ENCODE measurements around the gene OR52I2. TPM values are rescaled to one million over a fixed set of nuclear protein-coding genes. Genes with fewer than 3 reads are reported as not detected.

The OR52I2 gene
- polyA plus RNA-seq, 2 of the 4 experiments (the other 2 are of a cell fraction): not detected

DNA sequence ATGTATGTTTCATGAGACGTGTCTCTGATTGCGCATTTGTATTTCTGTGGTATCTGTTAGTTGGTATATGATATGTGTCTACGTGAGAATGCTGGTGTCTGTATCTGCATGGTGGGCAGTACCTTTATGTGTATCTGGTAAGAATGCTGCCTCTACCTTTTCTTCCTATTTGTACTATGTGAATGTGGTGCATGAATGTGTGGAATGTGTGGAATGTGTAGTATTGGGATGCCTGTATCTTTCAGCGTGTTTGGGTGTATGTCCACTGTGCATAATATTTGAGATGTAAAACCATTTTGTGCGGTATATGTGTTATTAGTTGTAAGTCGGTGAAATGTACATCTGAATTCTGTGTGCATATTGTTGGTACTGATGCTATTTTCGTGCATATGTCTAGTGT, 60.0 kb downstream of the OR52I2 start:
- H3K4me2 ChIP-seq: no peak overlapping the region
- CTCF ChIA-PET: no interaction called here
- POLR2A ChIA-PET: no interaction called here
- no peak for DNase-seq (ENCODE audit: low read depth in 1 of 2, low spot score in 1 of 2)
- H3K27ac ChIP-seq: no peak overlapping the region
- ATAC-seq: no peak
- TF ChIP-seq, protein P1, sequence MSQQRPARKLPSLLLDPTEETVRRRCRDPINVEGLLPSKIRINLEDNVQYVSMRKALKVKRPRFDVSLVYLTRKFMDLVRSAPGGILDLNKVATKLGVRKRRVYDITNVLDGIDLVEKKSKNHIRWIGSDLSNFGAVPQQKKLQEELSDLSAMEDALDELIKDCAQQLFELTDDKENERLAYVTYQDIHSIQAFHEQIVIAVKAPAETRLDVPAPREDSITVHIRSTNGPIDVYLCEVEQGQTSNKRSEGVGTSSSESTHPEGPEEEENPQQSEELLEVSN (IDR thresholded peaks at IDR 0.05; ENCODE audit: borderline replicate concordance, low read depth): no peak
- no peak for TF ChIP-seq HOXB5 (CRISPR knock-in tag; IDR thresholded peaks at IDR 0.05)
- no peak for TF ChIP-seq HEYL (CRISPR knock-in tag; IDR thresholded peaks at IDR 0.05)
- no peak for TF ChIP-seq EHMT2 (IDR thresholded peaks at IDR 0.05; ENCODE audit: low read depth)
- no peak for TF ChIP-seq RARB (CRISPR knock-in tag; IDR thresholded peaks at IDR 0.05)
- TF ChIP-seq ZNF302 (CRISPR knock-in tag; IDR thresholded peaks at IDR 0.05): no peak
- H3K4me1 ChIP-seq: no peaks in the 10 kb centered on the region
- no peak for FAIRE-seq
- H3K9me3 ChIP-seq: no peaks in the 10 kb centered on the region
- H3K4me3 ChIP-seq: no peak overlapping the region
- WGBS (ENCODE audit: missing lambda C conversion rate): 37% methylated on average over 7 of the region's 7 CpGs

DNA sequence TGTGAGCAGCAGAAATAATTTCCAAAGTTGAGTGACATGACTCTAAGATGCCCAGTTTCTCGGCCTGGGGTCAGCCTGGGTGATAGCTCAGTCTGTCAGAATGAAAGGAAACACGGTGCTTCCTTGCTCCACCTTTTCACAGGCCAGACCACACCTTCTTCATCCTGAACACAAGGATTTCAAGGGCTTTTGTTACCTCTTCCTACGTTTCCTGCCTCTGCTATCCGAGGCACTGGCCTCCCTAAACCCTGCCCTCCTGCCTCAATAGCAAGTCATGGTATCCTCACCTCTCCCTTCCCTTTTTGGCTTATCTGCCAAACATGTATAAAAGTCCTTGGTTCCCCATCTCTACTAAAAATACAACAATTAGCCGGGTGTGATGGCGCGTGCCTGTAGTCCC, 60.5 kb downstream of the OR52I2 start:
- 29% methylated on average over 7 of the region's 7 CpGs for WGBS (ENCODE audit: missing lambda C conversion rate)
- ChIA-PET CTCF (interaction anchor here (0.7 kb wide), 1 partner anchor 337 kb away, joined by 5 read pairs; no protein-coding TSS in a partner anchor), POLR2A (no interaction called here)
- Histone ChIP-seq H3K9me3 (no peaks in the 10 kb centered on the region), H3K4me3 (no peak overlapping the region), H3K4me2 (no peak overlapping the region), H3K4me1 (no peaks in the 10 kb centered on the region), H3K27ac (no peak overlapping the region)
- no peak for FAIRE-seq
- no peak for TF ChIP-seq ZSCAN20 (CRISPR knock-in tag; IDR thresholded peaks at IDR 0.05)
- no peak for TF ChIP-seq ESRRA (IDR thresholded peaks at IDR 0.05; ENCODE audit: borderline replicate concordance, low read length)
- no peak for TF ChIP-seq BHLHE40 (IDR thresholded peaks at IDR 0.05; ENCODE audit: low read depth, low read length)
- no peak for TF ChIP-seq SMC3 (IDR thresholded peaks at IDR 0.05)
- TF ChIP-seq EHMT2 (IDR thresholded peaks at IDR 0.05; ENCODE audit: low read depth): no peak
- DNase-seq (ENCODE audit: low read depth in 1 of 2, low spot score in 1 of 2): no peak
- ATAC-seq: no peak

Other genes starting within 250 kb of the OR52I2 start
- not detected in 2 replicates for gene OR52B4, start 213.4 kb upstream of the OR52I2 start, polyA plus RNA-seq (2011; rRNA removed)
- not detected in 3 replicates for gene OR52B4, start 213.4 kb upstream of the OR52I2 start, polyA plus RNA-seq (2017; fragmentation: RNase III; extraction: RNeasy Plus Mini Kit Qiagen cat#74134 plus additional on column Dnase treatment)
- gene TRIM21, start 188.0 kb upstream of the OR52I2 start, polyA plus RNA-seq (2011; rRNA removed): 15.6 and 19.3 TPM in 2 replicates
- 11.3 to 13.2 TPM (median 11.6 TPM) in 3 replicates for gene TRIM21, start 188.0 kb upstream of the OR52I2 start, polyA plus RNA-seq (2017; fragmentation: RNase III; extraction: RNeasy Plus Mini Kit Qiagen cat#74134 plus additional on column Dnase treatment)
- gene OR52K2, start 132.4 kb upstream of the OR52I2 start, polyA plus RNA-seq (2011; rRNA removed): not detected in 2 replicates
- not detected in 3 replicates for gene OR52K2, start 132.4 kb upstream of the OR52I2 start, polyA plus RNA-seq (2017; fragmentation: RNase III; extraction: RNeasy Plus Mini Kit Qiagen cat#74134 plus additional on column Dnase treatment)
- gene OR52K1, start 99.1 kb upstream of the OR52I2 start, polyA plus RNA-seq (2011; rRNA removed): not detected in 2 replicates
- not detected in 3 replicates for gene OR52K1, start 99.1 kb upstream of the OR52I2 start, polyA plus RNA-seq (2017; fragmentation: RNase III; extraction: RNeasy Plus Mini Kit Qiagen cat#74134 plus additional on column Dnase treatment)
- not detected in 2 replicates for gene OR52M1, start 36.6 kb upstream of the OR52I2 start, polyA plus RNA-seq (2011; rRNA removed)
- gene OR52M1, start 36.6 kb upstream of the OR52I2 start, polyA plus RNA-seq (2017; fragmentation: RNase III; extraction: RNeasy Plus Mini Kit Qiagen cat#74134 plus additional on column Dnase treatment): not detected in 3 replicates
- gene OR52I1, start 12.3 kb downstream of the OR52I2 start, polyA plus RNA-seq (2011; rRNA removed): not detected in 2 replicates
- not detected in 3 replicates for gene OR52I1, start 12.3 kb downstream of the OR52I2 start, polyA plus RNA-seq (2017; fragmentation: RNase III; extraction: RNeasy Plus Mini Kit Qiagen cat#74134 plus additional on column Dnase treatment)
- 9.6 and 11.6 TPM in 2 replicates for gene TRIM68, start 26.5 kb downstream of the OR52I2 start, polyA plus RNA-seq (2011; rRNA removed)
- gene TRIM68, start 26.5 kb downstream of the OR52I2 start, polyA plus RNA-seq (2017; fragmentation: RNase III; extraction: RNeasy Plus Mini Kit Qiagen cat#74134 plus additional on column Dnase treatment): 9.6 to 10.8 TPM (median 9.7 TPM) in 3 replicates
- gene OR51D1, start 55.7 kb downstream of the OR52I2 start, polyA plus RNA-seq (2011; rRNA removed): not detected in 2 replicates
- not detected in 3 replicates for gene OR51D1, start 55.7 kb downstream of the OR52I2 start, polyA plus RNA-seq (2017; fragmentation: RNase III; extraction: RNeasy Plus Mini Kit Qiagen cat#74134 plus additional on column Dnase treatment)
- gene OR51E1, start 62.2 kb downstream of the OR52I2 start, polyA plus RNA-seq (2011; rRNA removed): 0.03 TPM in 1 of 2 replicates, not detected in the other
- gene OR51E1, start 62.2 kb downstream of the OR52I2 start, polyA plus RNA-seq (2017; fragmentation: RNase III; extraction: RNeasy Plus Mini Kit Qiagen cat#74134 plus additional on column Dnase treatment): not detected in 3 replicates
- gene OR51E2, start 116.1 kb downstream of the OR52I2 start, polyA plus RNA-seq (2011; rRNA removed): 0.07 TPM in 1 of 2 replicates, not detected in the other
- gene OR51E2, start 116.1 kb downstream of the OR52I2 start, polyA plus RNA-seq (2017; fragmentation: RNase III; extraction: RNeasy Plus Mini Kit Qiagen cat#74134 plus additional on column Dnase treatment): not detected in 3 replicates
- not detected in 2 replicates for gene MMP26, start 123.0 kb downstream of the OR52I2 start, polyA plus RNA-seq (2011; rRNA removed)
- not detected in 3 replicates for gene MMP26, start 123.0 kb downstream of the OR52I2 start, polyA plus RNA-seq (2017; fragmentation: RNase III; extraction: RNeasy Plus Mini Kit Qiagen cat#74134 plus additional on column Dnase treatment)
- not detected in 2 replicates for gene OR51F1, start 188.2 kb downstream of the OR52I2 start, polyA plus RNA-seq (2011; rRNA removed)
- gene OR51F1, start 188.2 kb downstream of the OR52I2 start, polyA plus RNA-seq (2017; fragmentation: RNase III; extraction: RNeasy Plus Mini Kit Qiagen cat#74134 plus additional on column Dnase treatment): not detected in 3 replicates
- gene OR52R1, start 222.6 kb downstream of the OR52I2 start, polyA plus RNA-seq (2011; rRNA removed): not detected in 2 replicates
- gene OR52R1, start 222.6 kb downstream of the OR52I2 start, polyA plus RNA-seq (2017; fragmentation: RNase III; extraction: RNeasy Plus Mini Kit Qiagen cat#74134 plus additional on column Dnase treatment): not detected in 3 replicates
- not detected in 2 replicates for gene OR51F2, start 239.6 kb downstream of the OR52I2 start, polyA plus RNA-seq (2011; rRNA removed)
- not detected in 3 replicates for gene OR51F2, start 239.6 kb downstream of the OR52I2 start, polyA plus RNA-seq (2017; fragmentation: RNase III; extraction: RNeasy Plus Mini Kit Qiagen cat#74134 plus additional on column Dnase treatment)